Activated CD4-positive, alpha-beta T cell treated with anti-CD3 and anti-CD28 coated beads for 36 hours (primary cell): Measurements from ENCODE around the gene PLCXD1. TPM values are rescaled to one million over a fixed set of nuclear protein-coding genes. Genes with fewer than 3 reads are reported as not detected.

Experiments used
- ATAC-seq: fragments of 200-7000 bp; cut with Tn5 transposase; one replicate; pipeline ENCODE4 v1.10.0; 2021; ENCODE audit warnings: mild to moderate bottlenecking, moderate library complexity
- CTCF ChIA-PET: fragments of 350-600 bp; sonication (Branson Sonifier 250); formaldehyde crosslinking; loops from one replicate; lab custom pipeline; 2021; ENCODE audit warnings: antibody characterized with exemption; lab: Charles Lee
- POLR2A ChIA-PET: fragments of 350-600 bp; sonication (Branson Sonifier 250); formaldehyde crosslinking; loops from one replicate; lab custom pipeline; 2021; ENCODE audit warnings: antibody characterized with exemption, inconsistent platforms; lab: Charles Lee
- DNase-seq: peaks from one replicate; pipeline ENCODE4 v3.0.0-alpha.2; 2020
- H3K27ac Mint-ChIP-seq: one replicate; pipeline ENCODE4 v1.8.0; 2021; ENCODE audit warnings: mixed read lengths
- H3K27me3 Mint-ChIP-seq: one replicate; pipeline ENCODE4 v1.8.0; 2021; ENCODE audit warnings: mixed read lengths
- H3K36me3 Mint-ChIP-seq: one replicate; pipeline ENCODE4 v1.8.0; 2021; ENCODE audit warnings: low read depth, mixed read lengths
- H3K4me1 Mint-ChIP-seq: one replicate; pipeline ENCODE4 v1.8.0; 2021; ENCODE audit warnings: mixed read lengths
- H3K4me3 Mint-ChIP-seq: one replicate; pipeline ENCODE4 v1.8.0; 2021; ENCODE audit warnings: mild to moderate bottlenecking, moderate library complexity, mixed read lengths
- H3K9me3 Mint-ChIP-seq: one replicate; pipeline ENCODE4 v1.8.0; 2021; ENCODE audit warnings: low read depth, mixed read lengths
- intact Hi-C, 2 experiments: fragments of 100-400 bp; cut with DNase I in 1 of 2; cut with micrococcal nuclease in 1 of 2; formaldehyde crosslinking; loops; one replicate each; pipeline versions ENCODE4 v1.14.2 to v1.15.1; 2022 to 2024; cut with DNase I, micrococcal nuclease
- total RNA-seq, 2 experiments: library from RNA; stranded (reverse); gene quantifications; one replicate each; pipeline ENCODE4 v1.2.3, GENCODE V29; 2021

Gene PLCXD1
- total RNA-seq, 2 experiments from 2014 or later = 92.8 to 127 TPM

DNA sequence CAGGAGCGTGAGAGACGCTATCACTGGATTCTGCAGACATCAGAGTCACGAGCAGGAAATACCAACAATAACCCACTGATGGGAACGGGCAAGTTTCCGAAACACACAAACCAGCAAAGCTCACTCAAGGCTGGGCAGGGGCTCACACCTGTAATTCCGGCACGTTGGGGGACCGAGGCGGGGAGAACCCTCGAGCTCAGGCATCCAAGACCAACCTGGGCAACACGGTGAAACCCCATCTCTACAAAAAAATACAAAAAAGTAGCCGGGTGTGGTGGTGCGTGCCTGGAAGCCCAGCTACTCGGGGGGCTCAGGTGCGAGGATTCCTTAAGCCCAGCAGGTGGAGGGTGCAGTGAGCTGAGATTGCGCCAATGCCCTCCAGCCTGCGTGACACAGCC is 54.6 kb downstream of the PLCXD1 start:
- no peak overlapping the region for H3K27ac Mint-ChIP-seq
- CTCF ChIA-PET = no interaction called here
- no peak for DNase-seq
- no peaks in the 10 kb centered on the region for H3K27me3 Mint-ChIP-seq
- H3K9me3 Mint-ChIP-seq = no peaks in the 10 kb centered on the region
- POLR2A ChIA-PET = no interaction called here
- H3K36me3 Mint-ChIP-seq = peaks cover 18% of the 10 kb centered on the region
- H3K4me1 Mint-ChIP-seq = peaks cover 4% of the 10 kb centered on the region
- ATAC-seq = no peak
- no peak overlapping the region for H3K4me3 Mint-ChIP-seq
- intact Hi-C loops = no loop called here

- H3K9me3 Mint-ChIP-seq = no peaks in the 10 kb centered on the region
- peaks cover 4% of the 10 kb centered on the region for H3K4me1 Mint-ChIP-seq
- intact Hi-C loops = no loop called here
- peaks cover 18% of the 10 kb centered on the region for H3K36me3 Mint-ChIP-seq
- H3K27ac Mint-ChIP-seq = no peak overlapping the region
- ChIA-PET POLR2A (no interaction called here), CTCF (no interaction called here)
- no peaks in the 10 kb centered on the region for H3K27me3 Mint-ChIP-seq
- no peak overlapping the region for H3K4me3 Mint-ChIP-seq
- DNase-seq (no peak), ATAC-seq (no peak)
Observed at GRCh38 chrX:336227-336626, 55.0 kb downstream of the PLCXD1 start.

DNA sequence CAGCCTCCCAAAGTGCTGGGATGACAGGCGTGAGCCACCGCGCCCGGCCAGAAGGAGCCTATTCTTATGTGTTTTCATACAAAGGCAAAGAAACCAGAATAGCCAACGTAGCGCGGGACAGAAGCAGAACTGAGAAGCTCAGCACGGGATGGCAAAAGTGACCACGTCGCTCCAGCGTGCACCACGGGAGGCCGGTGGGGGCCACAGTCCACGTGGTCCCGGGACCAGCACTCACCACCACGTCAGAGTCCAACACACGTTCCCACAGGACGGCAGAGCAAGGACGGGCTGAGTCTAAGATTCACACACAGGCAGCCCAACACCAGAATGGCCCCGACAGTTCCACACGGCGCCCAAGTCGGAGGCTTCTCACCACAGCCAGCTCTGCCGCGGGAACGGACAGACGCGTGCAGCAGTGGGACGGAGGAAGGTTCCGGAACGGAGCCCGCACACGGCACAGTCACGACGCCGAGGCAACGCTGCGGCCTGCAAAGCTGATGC is 56.2 kb downstream of the PLCXD1 start:
- Mint-ChIP-seq H3K4me1 (no peaks in the 10 kb centered on the region), H3K9me3 (no peaks in the 10 kb centered on the region), H3K36me3 (peaks cover 23% of the 10 kb centered on the region), H3K27me3 (no peaks in the 10 kb centered on the region), H3K4me3 (no peak overlapping the region), H3K27ac (no peak overlapping the region)
- DNase-seq (no peak), ATAC-seq (no peak)
- intact Hi-C loops = no loop called here
- POLR2A ChIA-PET = no interaction called here
- CTCF ChIA-PET = no interaction called here

- Mint-ChIP-seq H3K4me3 (no peak overlapping the region), H3K9me3 (no peaks in the 10 kb centered on the region), H3K36me3 (peaks cover 23% of the 10 kb centered on the region), H3K27ac (no peak overlapping the region), H3K4me1 (no peaks in the 10 kb centered on the region), H3K27me3 (no peaks in the 10 kb centered on the region)
- intact Hi-C loops = loop anchor here in 1 of 2 experiments (2.0 kb wide), 1 partner anchor 22 kb away; no protein-coding TSS in a partner anchor
- CTCF ChIA-PET = no interaction called here
- ATAC-seq (no peak), DNase-seq (no peak)
- POLR2A ChIA-PET = no interaction called here
Observed at GRCh38 chrX:338281-338835, 57.2 kb downstream of the PLCXD1 start.

DNA sequence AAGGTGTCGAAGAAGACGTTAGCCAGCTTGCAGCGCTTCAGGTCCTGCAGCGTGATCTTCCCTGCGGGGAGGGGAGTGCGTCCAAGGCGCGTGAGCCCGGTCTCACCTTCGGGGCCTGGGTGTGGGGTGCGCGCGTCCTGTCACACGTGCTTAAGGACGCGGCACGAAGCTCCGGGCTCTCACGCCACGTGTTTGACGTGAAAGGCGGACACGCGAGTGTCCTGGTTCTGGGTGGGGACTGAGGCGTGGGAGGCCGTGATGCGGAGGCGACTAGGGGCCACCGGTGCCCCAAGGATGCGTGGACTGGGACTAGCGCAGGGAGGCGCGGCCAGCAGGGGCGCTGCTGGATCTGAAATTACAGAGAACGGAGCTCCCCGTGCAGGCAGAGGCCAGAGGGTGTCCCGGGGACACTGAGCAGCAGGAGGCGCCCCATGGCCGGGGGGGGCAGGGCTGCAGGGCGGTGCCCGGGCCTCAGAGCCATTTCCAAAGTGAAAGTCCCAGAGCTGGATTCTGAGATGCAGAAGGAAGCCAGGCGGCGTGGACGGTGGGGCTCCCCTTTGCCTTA is 57.7 kb downstream of the PLCXD1 start:
- no peaks in the 10 kb centered on the region for H3K27me3 Mint-ChIP-seq
- no peak for ATAC-seq
- no peak overlapping the region for H3K27ac Mint-ChIP-seq
- no peak overlapping the region for H3K4me3 Mint-ChIP-seq
- no peaks in the 10 kb centered on the region for H3K4me1 Mint-ChIP-seq
- H3K36me3 Mint-ChIP-seq = peaks cover 23% of the 10 kb centered on the region
- intact Hi-C loops = loop anchor here in 1 of 2 experiments (2.0 kb wide), 1 partner anchor 22 kb away; no protein-coding TSS in a partner anchor
- POLR2A ChIA-PET = no interaction called here
- no peaks in the 10 kb centered on the region for H3K9me3 Mint-ChIP-seq
- DNase-seq = no peak
- CTCF ChIA-PET = no interaction called here

GRCh38 chrX:340121-340520 is 58.9 kb downstream of the PLCXD1 start:
- POLR2A ChIA-PET = no interaction called here
- Mint-ChIP-seq H3K4me3 (no peak overlapping the region), H3K36me3 (peaks cover 23% of the 10 kb centered on the region), H3K27ac (no peak overlapping the region), H3K27me3 (no peaks in the 10 kb centered on the region), H3K4me1 (no peaks in the 10 kb centered on the region), H3K9me3 (no peaks in the 10 kb centered on the region)
- CTCF ChIA-PET = no interaction called here
- intact Hi-C loops = no loop called here
- no peak for DNase-seq
- ATAC-seq = peak; percentile 30

DNA sequence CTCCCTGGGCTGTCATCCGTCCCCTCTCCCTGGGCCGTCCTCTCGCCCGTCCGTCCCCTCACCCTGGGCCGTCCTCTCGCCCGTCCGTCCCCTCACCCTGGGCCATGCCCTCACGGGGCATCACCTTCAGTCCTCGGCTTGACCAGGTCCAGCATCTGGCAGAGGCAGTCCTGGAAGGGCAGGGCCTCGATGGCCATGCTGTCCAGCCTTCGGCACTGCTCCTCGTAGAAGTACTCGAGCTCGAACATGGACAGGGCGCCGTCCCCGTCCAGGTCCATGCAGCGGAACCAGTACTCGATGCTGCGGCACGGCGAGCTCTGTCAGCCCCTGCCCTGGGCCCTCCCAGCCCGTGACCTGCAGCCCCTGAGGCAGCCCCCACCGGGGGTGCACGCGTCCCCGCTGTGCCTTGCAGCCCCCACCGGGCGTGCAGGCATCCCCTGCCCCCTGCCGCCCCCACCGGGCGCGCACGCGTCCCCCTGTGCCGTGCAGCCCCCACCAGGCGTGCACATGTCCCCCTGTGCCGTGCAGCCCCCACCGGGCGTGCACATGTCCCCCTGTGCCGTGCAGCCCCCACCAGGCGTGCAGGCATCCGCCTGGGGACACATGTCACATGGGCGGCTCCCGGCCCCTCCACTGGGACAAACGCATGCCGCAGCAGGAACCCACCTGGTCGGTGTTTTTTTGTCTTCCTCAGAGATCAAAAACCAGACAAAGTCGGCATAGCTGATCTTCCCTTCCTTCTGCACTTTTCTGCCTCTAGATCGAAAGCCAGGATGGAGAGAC is 59.7 kb downstream of the PLCXD1 start:
- Mint-ChIP-seq H3K4me1 (no peaks in the 10 kb centered on the region), H3K27ac (no peak overlapping the region), H3K27me3 (no peaks in the 10 kb centered on the region), H3K36me3 (peaks cover 23% of the 10 kb centered on the region), H3K4me3 (no peak overlapping the region), H3K9me3 (no peaks in the 10 kb centered on the region)
- ChIA-PET POLR2A (no interaction called here), CTCF (no interaction called here)
- intact Hi-C loops = no loop called here
- DNase-seq (no peak), ATAC-seq (no peak)

- Mint-ChIP-seq H3K4me3 (no peak overlapping the region), H3K36me3 (peaks cover 17% of the 10 kb centered on the region), H3K27me3 (no peaks in the 10 kb centered on the region), H3K4me1 (no peaks in the 10 kb centered on the region), H3K27ac (no peak overlapping the region), H3K9me3 (no peaks in the 10 kb centered on the region)
- intact Hi-C loops = no loop called here
- ATAC-seq (no peak), DNase-seq (no peak)
- ChIA-PET POLR2A (no interaction called here), CTCF (no interaction called here)
Observed at GRCh38 chrX:341541-342101, 60.4 kb downstream of the PLCXD1 start.

- ChIA-PET CTCF (no interaction called here), POLR2A (no interaction called here)
- Mint-ChIP-seq H3K36me3 (peaks cover 5% of the 10 kb centered on the region), H3K4me3 (no peak overlapping the region), H3K27me3 (no peaks in the 10 kb centered on the region), H3K9me3 (no peaks in the 10 kb centered on the region), H3K4me1 (no peaks in the 10 kb centered on the region), H3K27ac (no peak overlapping the region)
- intact Hi-C loops = no loop called here
- DNase-seq (no peak), ATAC-seq (no peak)
Observed at GRCh38 chrX:344371-344901, 63.3 kb downstream of the PLCXD1 start.

GRCh38 chrX:345020-345925 is 64.1 kb downstream of the PLCXD1 start:
- peaks cover 8% of the 10 kb centered on the region for H3K36me3 Mint-ChIP-seq
- no peak overlapping the region for H3K27ac Mint-ChIP-seq
- CTCF ChIA-PET = no interaction called here
- intact Hi-C loops = no loop called here
- H3K9me3 Mint-ChIP-seq = no peaks in the 10 kb centered on the region
- H3K4me1 Mint-ChIP-seq = no peaks in the 10 kb centered on the region
- H3K4me3 Mint-ChIP-seq = no peak overlapping the region
- DNase-seq (no peak), ATAC-seq (no peak)
- POLR2A ChIA-PET = no interaction called here
- no peaks in the 10 kb centered on the region for H3K27me3 Mint-ChIP-seq
